ENCODE results near the gene EXOC2. TPM values are rescaled to one million over a fixed set of nuclear protein-coding genes. Genes with fewer than 3 reads are reported as not detected.

Gene EXOC2
- total RNA-seq, 1 experiment from 2014 or later: 45.7 TPM

GRCh38 chr6:449486-450419 lies 243.2 kb downstream of the EXOC2 start (continued):
- no peak for TF ChIP-seq ZNF532 (CRISPR knock-in tag; IDR thresholded peaks at IDR 0.05; ENCODE audit: borderline replicate concordance)
- TF ChIP-seq ZBTB21 (CRISPR knock-in tag; IDR thresholded peaks at IDR 0.05; ENCODE audit: borderline replicate concordance): no peak
- no peak for TF ChIP-seq ERG (CRISPR knock-in tag; IDR thresholded peaks at IDR 0.05)
- TF ChIP-seq E2F5 (CRISPR knock-in tag; IDR thresholded peaks at IDR 0.05): no peak
- TF ChIP-seq GTF2I (CRISPR knock-in tag; conservative IDR thresholded peaks at IDR 0.05): no peak

- Mint-ChIP-seq H3K9me3 (peaks cover 23% of the 10 kb centered on the region), H3K4me1 (no peaks in the 10 kb centered on the region), H3K27ac (no peak overlapping the region), H3K4me3 (no peak overlapping the region), H3K36me3 (peaks cover 23% of the 10 kb centered on the region), H3K27me3 (ENCODE audit: low read depth) (peaks cover 3% of the 10 kb centered on the region; the same call in 1 of the 2 replicates)
- no peak for DNase-seq (ENCODE audit: low spot score)
- ATAC-seq: no peak
- ChIA-PET POLR2A (no interaction called here), CTCF (no interaction called here)
- TF ChIP-seq ZSCAN18 (CRISPR knock-in tag; IDR thresholded peaks at IDR 0.05) (no peak), SMAD3 (CRISPR knock-in tag; IDR thresholded peaks at IDR 0.05; ENCODE audit: borderline replicate concordance) (no peak), CBFB (CRISPR knock-in tag; IDR thresholded peaks at IDR 0.05; ENCODE audit: low read depth) (no peak), AR (CRISPR knock-in tag; IDR thresholded peaks at IDR 0.05) (no peak), ZNF671 (CRISPR knock-in tag; IDR thresholded peaks at IDR 0.05) (no peak), NR1H2 (CRISPR knock-in tag; IDR thresholded peaks at IDR 0.05) (no peak), IRF2 (CRISPR knock-in tag; IDR thresholded peaks at IDR 0.05; ENCODE audit: borderline replicate concordance, low read depth) (no peak), USF1 (CRISPR knock-in tag; IDR thresholded peaks at IDR 0.05) (no peak), E2F4 (CRISPR knock-in tag; IDR thresholded peaks at IDR 0.05; ENCODE audit: borderline replicate concordance, low read depth) (no peak), ARID4B (CRISPR knock-in tag; IDR thresholded peaks at IDR 0.05; ENCODE audit: borderline replicate concordance) (no peak), FOXP1 (CRISPR knock-in tag; IDR thresholded peaks at IDR 0.05; ENCODE audit: borderline replicate concordance) (no peak), ZNF138 (CRISPR knock-in tag; conservative IDR thresholded peaks at IDR 0.05) (no peak)
Measured at GRCh38 chr6:449057-449430, 243.9 kb downstream of the EXOC2 start.

Data from WTC11 (cell line).